IPS DF 4.7 (cell line): Measurements from ENCODE around the gene TRAK1.

Source experiments
- DNase-seq: peaks from one replicate; pipeline ENCODE4 v3.0.0-alpha.2; 2013; ENCODE audit warnings: low spot score; ENCODE audit errors: extremely low read depth

TRAK1 gene

GRCh38 chr3:42068303-42069088 is 22.7 kb upstream of the TRAK1 start:
- no peak for DNase-seq

GRCh38 chr3:42070089-42070488 is 21.1 kb upstream of the TRAK1 start:
- no peak for DNase-seq

- no peak for DNase-seq
These were observed 20.6 kb upstream of the TRAK1 start for GRCh38 chr3:42070524-42070923.

GRCh38 chr3:42071904-42072812 is 19.0 kb upstream of the TRAK1 start:
- peak; percentile 36 for DNase-seq

GRCh38 chr3:42072831-42073301 is 18.3 kb upstream of the TRAK1 start:
- DNase-seq = no peak

- no peak for DNase-seq
These were observed 13.4 kb upstream of the TRAK1 start for GRCh38 chr3:42077785-42078184.

GRCh38 chr3:42078677-42079076 is 12.5 kb upstream of the TRAK1 start:
- no peak for DNase-seq

GRCh38 chr3:42079701-42080452 is 11.3 kb upstream of the TRAK1 start:
- no peak for DNase-seq

GRCh38 chr3:42080453-42080872 is 10.7 kb upstream of the TRAK1 start:
- DNase-seq = no peak

- no peak for DNase-seq
These were observed 9.2 kb upstream of the TRAK1 start for GRCh38 chr3:42081838-42082473.

- no peak for DNase-seq
These were observed 6.6 kb upstream of the TRAK1 start for GRCh38 chr3:42084586-42084985.

GRCh38 chr3:42085641-42086376 is 5.3 kb upstream of the TRAK1 start:
- DNase-seq = no peak

- DNase-seq = no peak
These were observed 2.2 kb upstream of the TRAK1 start for GRCh38 chr3:42088803-42089530.

GRCh38 chr3:42092006-42092405 is 849 bp downstream of the TRAK1 start:
- no peak for DNase-seq

GRCh38 chr3:42094128-42094527 is 3.0 kb downstream of the TRAK1 start:
- DNase-seq = no peak

GRCh38 chr3:42094691-42095391 is 3.7 kb downstream of the TRAK1 start:
- DNase-seq = no peak

GRCh38 chr3:42095540-42095939 is 4.4 kb downstream of the TRAK1 start:
- no peak for DNase-seq

- DNase-seq = no peak
These were observed 5.8 kb downstream of the TRAK1 start for GRCh38 chr3:42096796-42097565.
